IgD-negative memory B cell (primary cell): ENCODE data around the gene PLEKHG5. TPM values are rescaled to one million over a fixed set of nuclear protein-coding genes. Genes with fewer than 3 reads are reported as not detected.
"Not testable (repeated sequence)": the region's sequence is repeated elsewhere in the genome, so short reads cannot be mapped to it uniquely, and the experiment has no call there.

Experiments used
- H3K27ac Mint-ChIP-seq, 3 donors: one replicate each; pipeline ENCODE4 v1.8.0; 2020 to 2022; ENCODE audit warnings: mild to moderate bottlenecking in 3 of 3, mixed read lengths in 3 of 3, moderate library complexity in 1 of 3
- H3K27me3 Mint-ChIP-seq: one replicate; pipeline ENCODE4 v1.8.0; 2021; ENCODE audit warnings: mixed read lengths
- H3K36me3 Mint-ChIP-seq: one replicate; pipeline ENCODE4 v1.8.0; 2020; ENCODE audit warnings: mild to moderate bottlenecking, mixed read lengths
- H3K4me1 Mint-ChIP-seq, 3 donors: one replicate each; pipeline ENCODE4 v1.8.0; 2020 to 2022; ENCODE audit warnings: mixed read lengths in 3 of 3, mild to moderate bottlenecking in 1 of 3
- H3K4me3 Mint-ChIP-seq, 4 donors: one replicate each; pipeline ENCODE4 v1.8.0; 2020 to 2022; ENCODE audit warnings: mild to moderate bottlenecking in 4 of 4, mixed read lengths in 4 of 4, moderate library complexity in 3 of 4
- H3K9me3 Mint-ChIP-seq, 3 donors: one replicate each; pipeline ENCODE4 v1.8.0; 2020 to 2021; ENCODE audit warnings: mixed read lengths in 3 of 3, mild to moderate bottlenecking in 1 of 3
- polyA plus RNA-seq: library from polyadenylated mRNA; unstranded; fragments of 300-500 nt; fragmentation: Illumina TruSeq; gene quantifications from one replicate; pipeline ENCODE4 v1.2.3, GENCODE V29; 2021

Gene PLEKHG5
- polyA plus RNA-seq, 1 donor from 2014 or later: not detected

DNA sequence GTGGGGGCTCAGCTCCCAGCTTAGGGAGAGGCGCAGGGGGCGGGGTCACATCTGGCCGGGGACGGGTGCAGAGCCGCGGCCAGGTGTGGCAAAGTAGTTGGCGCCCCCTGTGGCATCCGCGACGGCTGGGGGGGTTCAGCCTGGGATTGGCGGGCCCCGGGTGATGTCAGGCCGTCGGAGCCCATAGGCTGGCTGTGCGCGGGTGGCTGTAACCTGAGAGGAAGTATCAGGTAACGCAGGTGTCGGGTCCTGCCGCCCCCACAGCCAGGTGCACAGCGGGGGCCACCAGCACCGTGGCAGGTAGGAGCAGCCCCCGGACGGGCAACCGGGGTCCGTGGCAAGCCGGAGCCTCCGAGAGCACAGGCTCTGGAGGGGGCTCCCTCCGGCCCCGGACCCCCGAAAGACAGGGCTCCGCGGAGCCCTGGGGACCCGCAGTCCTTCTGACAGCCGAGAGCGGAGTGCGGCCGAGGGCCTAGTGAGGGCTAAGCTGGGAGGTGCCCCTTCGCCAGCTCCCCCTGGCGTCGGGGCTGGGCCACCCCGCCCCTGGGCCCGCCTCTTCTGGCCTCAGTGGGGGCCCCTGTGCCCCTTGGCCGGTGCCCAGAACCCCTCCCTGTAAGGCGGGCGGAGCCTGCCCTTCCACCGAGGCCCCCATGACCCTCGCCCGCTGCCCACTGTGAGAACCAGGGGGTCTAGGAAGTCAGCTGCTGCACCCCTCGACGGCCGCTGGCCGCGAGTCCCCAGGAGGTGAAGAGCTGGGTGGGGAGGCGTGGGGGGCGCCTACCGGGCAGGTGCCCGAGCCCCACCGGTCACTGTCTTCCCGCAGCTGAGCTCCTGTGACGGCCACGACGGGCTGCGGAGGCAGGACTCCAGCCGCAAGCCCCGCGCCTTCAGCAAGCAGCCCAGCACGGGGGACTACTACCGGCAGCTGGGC, 43.4 kb downstream of the PLEKHG5 start:
- Mint-ChIP-seq H3K9me3 (peaks cover 0 to 2% (median 0%) of the 10 kb centered on the region in 3 donors), H3K36me3 (no peaks in the 10 kb centered on the region), H3K27ac (no peak overlapping the region), H3K4me1 (peaks cover 3 to 5% (median 4%) of the 10 kb centered on the region in 3 donors), H3K27me3 (peaks cover 30% of the 10 kb centered on the region), H3K4me3 (peak overlapping the region; percentile 50 to 81 (median 76))

DNA sequence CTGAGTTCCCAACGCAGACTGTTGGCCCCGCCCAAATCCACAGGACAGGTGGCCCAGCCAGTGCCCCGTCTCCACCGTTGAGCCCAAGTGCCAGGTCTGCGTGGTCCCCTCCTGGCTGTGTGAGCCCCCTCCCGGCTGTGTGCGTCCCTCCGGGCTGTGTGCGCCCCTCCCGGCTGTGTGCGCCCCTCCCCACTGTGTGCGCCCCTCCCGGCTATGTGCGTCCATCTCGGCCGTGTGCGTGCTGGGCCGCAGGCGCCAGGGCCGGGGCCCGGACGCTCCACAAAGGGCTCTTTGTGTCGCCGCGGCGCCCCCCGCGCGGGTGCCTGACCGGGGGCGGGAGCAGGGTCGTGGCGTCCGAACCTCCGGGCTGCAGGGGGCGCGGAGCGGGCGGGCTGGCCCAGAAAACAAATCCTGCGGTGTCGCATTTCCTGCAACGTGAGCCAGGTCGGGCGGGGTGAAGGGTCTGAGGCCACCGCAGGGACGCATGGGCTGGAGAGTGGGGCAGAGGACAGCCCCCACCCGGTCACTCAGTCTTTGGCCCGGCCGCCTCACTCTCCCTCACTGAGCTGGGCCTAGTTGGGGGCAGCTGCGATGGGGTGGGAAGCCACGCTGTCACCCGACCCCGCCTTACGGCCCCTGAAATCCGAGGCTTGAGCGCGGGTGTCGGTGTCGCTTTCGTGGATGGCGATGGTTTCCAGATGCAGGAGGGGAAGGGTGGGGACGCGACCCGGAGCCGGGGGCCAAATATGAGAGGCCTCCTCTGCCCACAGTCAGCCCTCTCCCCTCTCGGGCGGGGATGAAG, 44.2 kb downstream of the PLEKHG5 start:
- Mint-ChIP-seq H3K27me3 (peaks cover 28% of the 10 kb centered on the region), H3K4me3 (peak overlapping the region; percentile 50 to 81 (median 76)), H3K4me1 (peaks cover 3 to 5% (median 4%) of the 10 kb centered on the region in 3 donors), H3K36me3 (no peaks in the 10 kb centered on the region), H3K27ac (no peak overlapping the region), H3K9me3 (peaks cover 0 to 2% (median 0%) of the 10 kb centered on the region in 3 donors)

DNA sequence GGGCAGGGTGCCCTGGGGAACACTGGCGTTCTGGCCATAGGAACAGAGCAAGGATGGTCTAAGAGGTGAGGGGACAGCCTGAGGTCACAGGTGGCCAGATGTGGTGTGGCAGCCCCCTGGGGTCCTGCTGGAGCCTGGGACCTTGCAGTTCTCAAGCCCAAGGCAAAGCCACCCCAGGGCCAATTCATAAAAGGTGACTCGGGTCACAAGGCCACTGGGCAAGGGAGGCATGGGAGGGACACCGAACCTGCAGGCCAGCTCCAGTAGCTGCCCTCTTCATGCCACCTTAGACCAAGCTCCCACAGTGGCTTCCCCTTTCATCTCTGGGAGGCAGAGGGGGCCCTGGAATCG, 44.8 kb downstream of the PLEKHG5 start:
- Mint-ChIP-seq H3K4me1 (peaks cover 3 to 5% (median 4%) of the 10 kb centered on the region in 3 donors), H3K9me3 (peaks cover 0 to 2% (median 0%) of the 10 kb centered on the region in 3 donors), H3K4me3 (peak overlapping the region in 2 of 4 donors; percentile 66 to 74), H3K36me3 (no peaks in the 10 kb centered on the region), H3K27ac (no peak overlapping the region), H3K27me3 (peaks cover 27% of the 10 kb centered on the region)

DNA sequence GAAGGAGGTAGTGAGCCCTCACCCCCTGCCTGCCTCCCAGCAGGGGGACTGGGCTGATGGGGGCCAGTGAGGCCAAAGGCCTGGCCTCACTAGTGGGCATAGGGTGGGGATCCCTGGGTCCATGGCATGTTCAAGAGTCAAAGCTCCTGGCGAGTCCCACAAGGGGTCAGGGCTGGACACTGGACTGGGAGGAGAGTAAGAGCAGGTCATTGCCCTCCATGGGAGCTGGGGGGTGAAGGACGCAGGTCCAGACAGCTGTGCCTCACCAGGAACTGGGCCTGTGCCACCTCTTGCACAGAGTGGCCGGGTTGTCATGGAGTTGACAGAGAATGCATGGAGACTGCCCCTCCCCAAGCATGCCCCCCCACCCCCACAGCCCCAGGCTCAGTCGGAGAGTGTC, 45.5 kb downstream of the PLEKHG5 start:
- H3K27ac Mint-ChIP-seq, H3K4me1 Mint-ChIP-seq, H3K36me3 Mint-ChIP-seq, H3K9me3 Mint-ChIP-seq: not testable (repeated sequence)
- Mint-ChIP-seq H3K27me3 (peaks cover 33% of the 10 kb centered on the region), H3K4me3 (peak overlapping the region in 1 of 4 donors; percentile 63)

DNA sequence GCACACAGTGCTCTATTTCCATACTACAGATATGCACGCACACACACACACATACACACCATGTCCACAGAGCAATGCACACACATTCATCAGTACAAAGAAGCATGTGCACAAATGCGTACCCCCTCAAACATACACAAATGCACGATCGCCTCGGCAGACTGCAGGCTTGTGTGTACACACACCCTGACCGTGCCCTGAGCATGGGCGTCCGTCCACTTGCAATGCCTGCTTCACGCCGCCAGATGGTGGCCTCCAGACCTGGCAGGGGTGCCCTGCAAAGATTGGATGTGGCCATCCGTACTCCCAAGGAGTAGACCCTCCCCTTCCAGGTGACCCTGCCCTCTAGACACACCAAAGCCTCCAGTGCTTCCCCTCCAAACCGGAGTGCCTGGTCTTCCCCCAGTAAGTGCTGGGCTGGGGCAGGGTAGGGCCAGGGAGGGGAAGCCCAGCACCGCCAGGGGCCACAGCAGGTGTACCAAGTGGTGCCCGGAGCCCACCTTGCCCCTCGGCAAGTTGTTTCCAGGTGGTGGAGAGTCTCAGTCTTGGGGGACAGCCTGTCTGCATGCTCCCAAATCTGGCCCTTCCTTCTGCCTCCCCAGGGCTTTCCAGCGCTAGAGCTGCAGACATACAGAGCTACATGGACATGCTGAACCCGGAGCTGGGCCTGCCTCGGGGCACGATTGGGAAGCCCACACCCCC, 46.3 kb downstream of the PLEKHG5 start:
- Mint-ChIP-seq H3K9me3 (peaks cover 0 to 2% (median 0%) of the 10 kb centered on the region in 3 donors), H3K27ac (no peak overlapping the region), H3K36me3 (no peaks in the 10 kb centered on the region), H3K4me1 (peaks cover 3 to 5% (median 4%) of the 10 kb centered on the region in 3 donors), H3K27me3 (peaks cover 32% of the 10 kb centered on the region), H3K4me3 (no peak overlapping the region)

DNA sequence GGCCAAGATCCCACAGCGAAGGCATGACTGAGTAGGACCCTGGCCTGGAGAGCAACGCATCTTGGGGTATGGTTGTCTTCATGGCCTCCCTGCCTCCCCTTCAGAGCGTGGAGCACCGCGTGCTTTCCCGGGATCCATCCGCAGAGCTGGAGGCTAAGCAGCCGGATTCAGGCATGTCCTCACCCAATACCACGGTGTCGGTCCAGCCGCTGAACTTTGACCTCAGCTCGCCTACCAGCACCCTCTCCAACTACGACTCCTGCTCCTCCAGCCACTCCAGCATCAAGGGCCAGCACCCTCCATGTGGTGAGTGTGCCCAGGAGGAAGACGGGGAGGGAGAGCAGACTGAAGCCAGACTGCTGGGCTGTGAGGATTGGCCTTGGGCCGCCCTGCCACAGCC, 47.1 kb downstream of the PLEKHG5 start:
- Mint-ChIP-seq H3K4me1 (peaks cover 0 to 7% (median 5%) of the 10 kb centered on the region in 3 donors), H3K27me3 (peaks cover 29% of the 10 kb centered on the region), H3K4me3 (no peak overlapping the region), H3K36me3 (no peaks in the 10 kb centered on the region), H3K27ac (no peak overlapping the region), H3K9me3 (peaks cover 0 to 2% (median 0%) of the 10 kb centered on the region in 3 donors)

DNA sequence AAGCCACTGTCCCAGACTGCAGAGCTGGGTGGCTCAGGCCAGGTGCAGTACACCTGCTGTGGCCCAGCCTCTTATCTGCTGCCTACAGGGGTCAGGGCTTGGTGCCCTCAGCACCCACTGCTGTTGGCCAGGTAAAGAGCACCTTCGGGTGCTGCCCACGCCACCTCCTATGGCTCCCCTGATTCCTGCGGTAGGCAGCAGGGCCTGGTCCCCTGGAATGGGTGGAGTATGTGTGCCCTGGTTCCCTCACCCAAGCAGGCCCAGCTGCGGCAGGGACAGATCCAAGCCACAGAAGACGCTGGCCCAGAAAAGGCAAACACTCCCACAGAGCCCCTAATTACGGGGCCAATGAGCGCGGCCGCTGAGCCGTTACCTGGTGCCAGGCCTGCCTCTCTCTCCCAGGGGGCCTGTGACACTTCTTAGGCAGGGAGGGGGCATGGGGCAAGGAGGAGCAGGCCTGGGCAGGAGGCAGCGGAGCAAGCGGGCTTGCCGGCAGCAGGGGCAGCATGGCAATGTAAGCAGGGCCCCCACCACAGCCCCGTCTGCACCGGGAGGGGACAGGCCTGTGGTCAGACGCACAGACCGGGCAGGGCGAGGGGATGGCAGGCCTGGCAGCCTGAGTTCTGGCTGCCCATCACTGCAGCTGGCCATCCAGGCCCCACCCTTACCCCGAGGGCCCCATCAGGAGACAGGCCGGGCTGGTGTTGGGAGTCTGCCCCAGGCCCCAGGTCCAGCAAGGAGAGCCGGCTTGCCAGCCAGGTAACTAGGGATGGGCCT, 47.9 kb downstream of the PLEKHG5 start:
- H3K27ac Mint-ChIP-seq: no peak overlapping the region
- no peak overlapping the region for H3K4me3 Mint-ChIP-seq
- H3K36me3 Mint-ChIP-seq: no peaks in the 10 kb centered on the region
- H3K9me3 Mint-ChIP-seq: peaks cover 0 to 2% (median 0%) of the 10 kb centered on the region in 3 donors
- H3K27me3 Mint-ChIP-seq: peaks cover 32% of the 10 kb centered on the region
- peaks cover 0 to 7% (median 6%) of the 10 kb centered on the region in 3 donors for H3K4me1 Mint-ChIP-seq

DNA sequence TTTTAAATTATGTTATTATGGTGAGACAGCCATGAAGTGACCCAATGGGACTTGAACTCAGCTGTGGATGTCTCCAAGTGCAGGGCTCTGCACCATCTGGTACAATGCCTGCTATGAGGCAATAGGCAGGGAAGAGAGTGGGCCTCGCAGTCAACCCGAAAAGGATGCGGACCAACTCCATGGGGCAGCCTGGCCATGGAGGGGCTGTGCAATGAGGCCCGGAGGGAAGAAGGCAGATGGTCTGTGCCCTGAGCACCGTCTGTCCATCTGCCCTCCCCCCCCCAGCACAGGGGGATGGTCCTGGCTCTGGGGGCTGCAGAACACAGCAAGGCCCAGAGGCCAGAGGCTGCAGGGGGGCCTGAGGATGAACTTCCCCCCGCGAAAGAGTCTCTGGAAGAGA, 49.9 kb downstream of the PLEKHG5 start:
- Mint-ChIP-seq H3K27ac (peak overlapping the region in 1 of 3 donors; percentile 22), H3K27me3 (peaks cover 36% of the 10 kb centered on the region), H3K4me1 (peaks cover 0 to 9% (median 7%) of the 10 kb centered on the region in 3 donors), H3K36me3 (no peaks in the 10 kb centered on the region), H3K9me3 (peaks cover 0 to 2% (median 0%) of the 10 kb centered on the region in 3 donors), H3K4me3 (no peak overlapping the region)

DNA sequence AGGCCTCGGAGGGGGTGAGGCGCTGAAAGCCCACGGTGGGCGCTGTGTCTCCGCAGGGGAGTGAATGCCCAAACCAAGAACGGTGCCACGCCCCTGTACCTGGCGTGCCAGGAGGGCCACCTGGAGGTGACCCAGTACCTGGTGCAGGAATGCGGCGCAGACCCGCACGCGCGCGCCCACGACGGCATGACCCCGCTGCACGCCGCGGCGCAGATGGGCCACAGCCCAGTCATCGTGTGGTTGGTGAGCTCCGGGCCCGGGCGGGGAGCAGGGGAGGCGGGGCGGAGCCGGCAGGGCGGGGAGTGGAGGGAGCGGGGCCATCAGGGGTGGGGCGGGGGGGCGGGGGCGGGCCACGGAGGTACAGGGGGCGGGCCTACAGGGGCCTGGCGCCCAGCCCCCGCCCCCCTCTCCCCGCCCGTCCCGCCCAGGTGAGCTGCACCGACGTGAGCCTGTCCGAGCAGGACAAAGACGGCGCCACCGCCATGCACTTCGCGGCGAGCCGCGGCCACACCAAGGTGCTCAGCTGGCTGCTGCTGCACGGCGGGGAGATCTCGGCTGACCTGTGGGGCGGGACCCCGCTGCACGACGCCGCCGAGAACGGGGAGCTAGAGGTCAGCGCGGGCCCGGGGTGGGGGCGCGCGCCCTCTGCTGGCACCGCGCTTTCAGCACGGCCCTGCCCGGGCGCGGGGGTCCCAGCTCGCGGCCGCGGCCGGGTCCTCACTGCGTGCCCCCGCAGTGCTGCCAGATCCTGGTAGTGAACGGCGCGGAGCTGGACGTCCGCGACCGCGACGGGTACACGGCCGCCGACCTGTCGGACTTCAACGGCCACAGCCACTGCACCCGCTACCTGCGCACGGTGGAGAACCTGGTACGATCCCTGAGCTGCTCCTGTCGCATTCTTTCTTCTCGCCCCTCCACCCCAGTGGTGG, 51.0 kb downstream of the PLEKHG5 start:
- H3K4me3 Mint-ChIP-seq: peak overlapping the region in 1 of 4 donors; percentile 81
- peaks cover 0 to 8% (median 7%) of the 10 kb centered on the region in 3 donors for H3K4me1 Mint-ChIP-seq
- peaks cover 35% of the 10 kb centered on the region for H3K27me3 Mint-ChIP-seq
- H3K36me3 Mint-ChIP-seq: no peaks in the 10 kb centered on the region
- peaks cover 0 to 2% (median 0%) of the 10 kb centered on the region in 3 donors for H3K9me3 Mint-ChIP-seq
- no peak overlapping the region for H3K27ac Mint-ChIP-seq

DNA sequence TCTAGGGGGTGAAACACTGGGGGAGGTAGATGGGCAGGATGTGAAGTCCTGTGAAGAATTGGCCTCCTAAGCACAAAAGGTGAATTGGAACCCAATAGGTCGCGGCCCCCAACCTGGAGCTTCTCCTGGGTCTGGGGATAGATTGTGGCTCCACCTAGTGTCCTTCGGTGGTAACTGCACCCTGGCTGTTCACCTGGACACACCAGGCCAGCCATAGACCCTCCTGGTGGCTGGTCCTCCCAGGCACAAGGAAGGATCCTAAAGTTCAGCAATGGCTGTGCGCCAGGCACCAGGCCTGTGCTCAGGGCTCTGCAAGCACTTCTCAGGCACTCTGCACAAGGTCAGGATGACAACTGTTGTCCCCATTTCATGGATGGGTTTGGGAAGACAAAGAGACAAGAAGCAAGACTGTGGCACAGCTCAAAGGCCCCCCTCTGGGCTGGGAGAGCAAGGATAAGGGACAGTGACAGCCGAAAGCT, 53.4 kb downstream of the PLEKHG5 start:
- H3K36me3 Mint-ChIP-seq: no peaks in the 10 kb centered on the region
- peaks cover 0 to 8% (median 5%) of the 10 kb centered on the region in 3 donors for H3K4me1 Mint-ChIP-seq
- no peaks in the 10 kb centered on the region for H3K9me3 Mint-ChIP-seq
- peak overlapping the region in 1 of 4 donors; percentile 85 for H3K4me3 Mint-ChIP-seq
- H3K27me3 Mint-ChIP-seq: peaks cover 29% of the 10 kb centered on the region
- H3K27ac Mint-ChIP-seq: no peak overlapping the region

DNA sequence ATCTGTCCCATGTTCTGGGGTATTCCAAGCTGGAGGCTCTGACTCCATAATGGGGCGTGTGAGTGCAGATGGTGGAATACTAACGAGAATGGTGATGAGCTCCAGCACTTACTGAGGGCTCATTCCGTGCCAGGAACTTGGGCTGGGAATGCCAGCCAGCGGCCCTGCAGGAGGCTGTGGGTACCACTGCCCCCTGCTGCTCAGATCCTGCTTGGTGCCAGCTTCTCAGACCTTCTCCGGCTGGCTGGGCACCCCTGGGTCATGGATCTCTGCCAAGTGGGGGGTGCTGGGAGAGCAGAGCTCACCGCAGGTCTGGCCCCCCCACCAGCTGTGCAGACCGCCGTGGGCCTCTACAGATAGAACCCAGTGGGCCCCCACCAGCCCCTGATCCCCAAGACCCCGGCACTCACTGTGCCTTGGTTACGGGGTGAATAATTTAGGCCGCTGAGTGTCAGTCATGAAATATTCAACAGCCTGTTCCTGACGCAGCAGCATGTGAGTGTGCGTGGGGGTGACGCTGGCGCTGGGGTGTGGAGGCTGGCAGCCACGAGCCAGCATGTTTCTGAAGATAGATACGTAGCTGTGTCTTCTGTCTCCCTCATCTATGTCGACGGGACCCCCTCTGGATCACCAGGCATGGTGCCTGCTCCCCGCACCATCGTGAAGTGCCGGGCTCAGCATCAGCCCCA, 54.3 kb downstream of the PLEKHG5 start:
- H3K36me3 Mint-ChIP-seq, H3K9me3 Mint-ChIP-seq, H3K4me3 Mint-ChIP-seq, H3K4me1 Mint-ChIP-seq, H3K27ac Mint-ChIP-seq: not testable (repeated sequence)
- peaks cover 29% of the 10 kb centered on the region for H3K27me3 Mint-ChIP-seq

DNA sequence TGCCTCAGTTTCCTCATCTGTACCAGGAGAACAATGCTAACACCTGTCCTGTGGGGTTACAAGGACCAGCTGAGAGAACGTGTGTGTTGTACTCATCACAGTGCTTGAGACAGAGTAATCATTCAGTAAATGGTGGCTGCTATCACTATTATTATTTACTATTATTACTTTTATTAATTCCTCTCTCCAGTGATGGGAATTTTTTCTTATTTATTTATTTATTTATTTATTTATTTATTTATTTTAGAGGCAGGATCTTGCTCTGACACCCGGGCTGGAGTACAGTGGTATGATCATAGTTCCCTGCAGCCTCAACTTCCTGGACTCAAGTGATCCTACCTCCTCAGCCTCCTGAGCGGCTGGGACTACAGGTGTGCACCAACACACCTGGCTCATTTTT, 55.2 kb downstream of the PLEKHG5 start:
- H3K4me3 Mint-ChIP-seq, H3K36me3 Mint-ChIP-seq, H3K9me3 Mint-ChIP-seq, H3K4me1 Mint-ChIP-seq: not testable (repeated sequence)
- Mint-ChIP-seq H3K27ac (peak overlapping the region in 1 of 3 donors; percentile 13), H3K27me3 (peaks cover 25% of the 10 kb centered on the region)

DNA sequence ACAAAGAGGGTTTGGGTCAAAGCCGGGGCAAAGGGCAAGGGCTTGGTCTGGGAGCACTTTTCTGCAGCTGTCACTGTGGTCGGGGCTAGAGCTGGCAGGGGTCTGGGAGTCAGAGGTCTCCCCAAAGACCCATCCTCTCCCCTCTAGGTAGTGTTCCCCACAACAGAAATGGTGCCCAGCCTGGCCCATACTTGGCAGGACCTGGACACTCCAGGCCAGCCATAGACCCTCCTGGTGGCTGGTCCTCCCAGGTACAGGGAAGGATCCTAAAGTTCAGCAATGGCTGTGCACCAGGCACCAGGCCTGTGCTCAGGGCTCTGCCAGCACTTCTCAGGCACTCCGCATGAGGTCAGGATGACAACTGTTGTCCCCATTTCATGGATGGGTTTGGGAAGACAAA, 55.9 kb downstream of the PLEKHG5 start:
- H3K4me1 Mint-ChIP-seq: peaks cover 0 to 8% (median 5%) of the 10 kb centered on the region in 3 donors
- H3K4me3 Mint-ChIP-seq: no peak overlapping the region
- no peaks in the 10 kb centered on the region for H3K9me3 Mint-ChIP-seq
- H3K36me3 Mint-ChIP-seq: no peaks in the 10 kb centered on the region
- H3K27ac Mint-ChIP-seq: no peak overlapping the region
- H3K27me3 Mint-ChIP-seq: peaks cover 21% of the 10 kb centered on the region
